Liver (tissue), 3 donors: ENCODE results near the gene FOXC2.

Source experiments
- CTCF ChIP-seq: fragments of 150-350 bp; IDR thresholded peaks from 2 replicates; pipeline ENCODE4 v1.5.1; 2017; ENCODE audit warnings: improper control_type of control experiment, low read depth, low read length; ENCODE audit not compliant: missing input control
- EGR1 ChIP-seq, 2 donors: IDR thresholded peaks; 2 replicates each; pipeline ENCODE4 v1.6.1; 2016 to 2018; ENCODE audit warnings: antibody characterized with exemption in 2 of 2, low read depth in 2 of 2
- GABPA ChIP-seq, 2 donors: IDR thresholded peaks in 1 of 2; conservative IDR thresholded peaks in 1 of 2; 2 replicates each; pipeline ENCODE4 v1.6.1; 2016; ENCODE audit warnings: antibody characterized with exemption in 2 of 2, mild to moderate bottlenecking in 1 of 2, moderate library complexity in 1 of 2
- REST ChIP-seq: IDR thresholded peaks from 2 replicates; pipeline ENCODE4 v1.6.1; 2016; ENCODE audit warnings: antibody characterized with exemption, mild to moderate bottlenecking
- TF ChIP-seq, protein P1 (sequence below): IDR thresholded peaks from 2 replicates; pipeline ENCODE4 v1.6.1; 2016; ENCODE audit warnings: antibody characterized with exemption
- donor health status: healthy.
- donor health status: healthy.

- TF ChIP-seq CTCF, result no peak
- TF ChIP-seq, protein P1, sequence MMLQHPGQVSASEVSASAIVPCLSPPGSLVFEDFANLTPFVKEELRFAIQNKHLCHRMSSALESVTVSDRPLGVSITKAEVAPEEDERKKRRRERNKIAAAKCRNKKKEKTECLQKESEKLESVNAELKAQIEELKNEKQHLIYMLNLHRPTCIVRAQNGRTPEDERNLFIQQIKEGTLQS, result no peak
- no peak for TF ChIP-seq REST
- TF ChIP-seq EGR1 (IDR thresholded peaks at IDR 0.05; ENCODE audit: low read depth in 2 of 2), result no peak
- no peak for TF ChIP-seq GABPA (IDR thresholded peaks at IDR 0.05 in 1 of 2, conservative IDR thresholded peaks at IDR 0.05 in 1 of 2)
Observed at GRCh38 chr16:86568677-86569623, 2.3 kb downstream of the FOXC2 start.
